Measurements from ENCODE around the gene GSTO2.

Gene GSTO2

GRCh38 chr10:104253606-104254410 lies 15.2 kb upstream of the GSTO2 start:
- no peak for DNase-seq (ENCODE audit: low read depth in 2 of 2)

GRCh38 chr10:104254493-104255310 lies 14.3 kb upstream of the GSTO2 start, which contains the start of gene GSTO1:
Gene GSTO1, plus strand, starts transcription at chr10:104254892. Its CDS starts 37 bp downstream, at chr10:104254929.
- peak in 1 of 2 donors; percentile 27 for DNase-seq (ENCODE audit: low read depth in 2 of 2)

GRCh38 chr10:104255311-104255981 lies 13.5 kb upstream of the GSTO2 start:
- no peak for DNase-seq (ENCODE audit: low read depth in 2 of 2)

- no peak for DNase-seq (ENCODE audit: low read depth in 2 of 2)
These were observed 12.5 kb upstream of the GSTO2 start for GRCh38 chr10:104256335-104256961.

- DNase-seq (ENCODE audit: low read depth in 2 of 2) = no peak
These were observed 11.7 kb upstream of the GSTO2 start for GRCh38 chr10:104257235-104257634.

GRCh38 chr10:104258209-104258608 lies 10.8 kb upstream of the GSTO2 start:
- DNase-seq (ENCODE audit: low read depth in 2 of 2) = no peak

GRCh38 chr10:104259456-104259855 lies 9.5 kb upstream of the GSTO2 start:
- no peak for DNase-seq (ENCODE audit: low read depth in 2 of 2)

- no peak for DNase-seq (ENCODE audit: low read depth in 2 of 2)
These were observed 8.8 kb upstream of the GSTO2 start for GRCh38 chr10:104259999-104260774.

GRCh38 chr10:104260775-104261115 lies 8.2 kb upstream of the GSTO2 start:
- DNase-seq (ENCODE audit: low read depth in 2 of 2) = no peak

- DNase-seq (ENCODE audit: low read depth in 2 of 2) = no peak
These were observed 6.9 kb upstream of the GSTO2 start for GRCh38 chr10:104262055-104262454.

- DNase-seq (ENCODE audit: low read depth in 2 of 2) = no peak
These were observed 4.2 kb upstream of the GSTO2 start for GRCh38 chr10:104264783-104265182.

GRCh38 chr10:104267721-104268404 lies 1.1 kb upstream of the GSTO2 start:
- no peak for DNase-seq (ENCODE audit: low read depth in 2 of 2)

- DNase-seq (ENCODE audit: low read depth in 2 of 2) = no peak
These were observed 625 bp upstream of the GSTO2 start for GRCh38 chr10:104268405-104268712.

GRCh38 chr10:104273286-104273685 lies 4.3 kb downstream of the GSTO2 start:
- no peak for DNase-seq (ENCODE audit: low read depth in 2 of 2)

GRCh38 chr10:104273899-104274575 lies 5.1 kb downstream of the GSTO2 start:
- DNase-seq (ENCODE audit: low read depth in 2 of 2) = no peak

GRCh38 chr10:104274762-104275721 lies 6.1 kb downstream of the GSTO2 start:
- DNase-seq (ENCODE audit: low read depth in 2 of 2) = peak in 1 of 2 donors; percentile 45

GRCh38 chr10:104276192-104276591 lies 7.2 kb downstream of the GSTO2 start:
- no peak for DNase-seq (ENCODE audit: low read depth in 2 of 2)

- DNase-seq (ENCODE audit: low read depth in 2 of 2) = no peak
These were observed 8.8 kb downstream of the GSTO2 start for GRCh38 chr10:104277785-104278184.

Measured in stimulated activated CD4-positive, alpha-beta T cell treated with anti-CD3 and anti-CD28 coated beads, Interleukin-15, amount 100 ng/mL, for 48 hours (primary cell).